Karpas-422 (cell line): ENCODE measurements around the gene ACVR1B. TPM values are rescaled to one million over a fixed set of nuclear protein-coding genes. Genes with fewer than 3 reads are reported as not detected.

Source experiments
- DNase-seq: peaks from one replicate; pipeline ENCODE4 v3.0.0-alpha.2; 2015
- H2AFZ ChIP-seq: fragments of 200-600 bp; sonication (generic); 2 replicates; pipeline ENCODE4 v1.6.1; 2014; ENCODE audit warnings: antibody characterized with exemption, low read length, mixed read lengths
- H3K27ac ChIP-seq: fragments of 200-600 bp; sonication (generic); 2 replicates; pipeline ENCODE4 v1.5.1; 2014; ENCODE audit warnings: mild to moderate bottlenecking, low read length, moderate library complexity
- H3K27me3 ChIP-seq: fragments of 200-600 bp; sonication (generic); 2 replicates; pipeline ENCODE4 v1.6.1; 2014; ENCODE audit warnings: low read length, mixed read lengths
- H3K36me3 ChIP-seq: fragments of 200-600 bp; sonication (generic); 2 replicates; pipeline ENCODE4 v1.6.1; 2014; ENCODE audit warnings: low read length, mixed read lengths; ENCODE audit not compliant: insufficient read depth
- H3K4me1 ChIP-seq: fragments of 200-600 bp; sonication (generic); 2 replicates; pipeline ENCODE4 v1.6.1; 2014; ENCODE audit warnings: mild to moderate bottlenecking, low read length, mixed read lengths
- H3K4me2 ChIP-seq: fragments of 200-600 bp; sonication (generic); 2 replicates; pipeline ENCODE4 v1.6.1; 2014; ENCODE audit warnings: low read length, low read depth, mild to moderate bottlenecking; ENCODE audit not compliant: poor library complexity, severe bottlenecking
- H3K4me3 ChIP-seq: fragments of 200-600 bp; sonication (generic); 2 replicates; pipeline ENCODE4 v1.5.1; 2014; ENCODE audit warnings: mild to moderate bottlenecking, antibody characterized with exemption, low read length, mixed read lengths
- H3K79me2 ChIP-seq: fragments of 200-600 bp; sonication (generic); 2 replicates; pipeline ENCODE4 v1.6.1; 2014; ENCODE audit warnings: mild to moderate bottlenecking, low read length, mixed read lengths
- H3K9ac ChIP-seq: fragments of 200-600 bp; sonication (generic); 2 replicates; pipeline ENCODE4 v1.6.0; 2014; ENCODE audit warnings: low read length
- H3K9me2 ChIP-seq: fragments of 200-600 bp; sonication (generic), shearing (Covaris generic); replicated peaks from 2 replicates; pipeline ENCODE4 v1.6.0; 2014; ENCODE audit warnings: mild to moderate bottlenecking, low read length, moderate library complexity; ENCODE audit not compliant: insufficient read depth
- H3K9me3 ChIP-seq: fragments of 300-700, 200-600 bp; sonication (generic); 2 replicates; pipeline ENCODE4 v1.6.1; 2014; ENCODE audit warnings: low read length, mixed read lengths
- H4K20me1 ChIP-seq: fragments of 200-600 bp; sonication (generic); 2 replicates; pipeline ENCODE4 v1.6.1; 2014; ENCODE audit warnings: mild to moderate bottlenecking, antibody characterized with exemption, low read length, low read depth; ENCODE audit not compliant: insufficient read depth
- total RNA-seq: library from RNA; depleted of rRNA; stranded (reverse); fragments of >200 nt; shearing (Covaris generic); gene quantifications from 2 replicates; pipeline ENCODE4 v1.2.3, GENCODE V29; 2014; ENCODE audit warnings: low replicate concordance

The ACVR1B gene
- total RNA-seq, 1 experiment from 2014 or later = 2.4 TPM

- Histone ChIP-seq H3K9me3 (no peaks in the 10 kb centered on the region), H3K9ac (peak overlapping the region; percentile 54), H3K36me3 (no peaks in the 10 kb centered on the region), H3K4me1 (peaks cover 34% of the 10 kb centered on the region), H3K27me3 (no peaks in the 10 kb centered on the region), H3K9me2 (no peaks in the 10 kb centered on the region), H3K79me2 (no peaks in the 10 kb centered on the region), H4K20me1 (0 out of 2 replicates have a peak, but pooled peaks cover 4% of the 10 kb centered on the region), H3K27ac (no peak overlapping the region), H3K4me2 (peak overlapping the region; percentile 75), H2AFZ (peak overlapping the region; percentile 72; the same call in 1 of the 2 replicates), H3K4me3 (peak overlapping the region; percentile 54; the same call in 1 of the 2 replicates)
- peak; percentile 78 for DNase-seq
Observed at GRCh38 chr12:52036587-52037171, 85.2 kb downstream of the ACVR1B start.

GRCh38 chr12:52037248-52037861 lies 85.9 kb downstream of the ACVR1B start:
- no peak overlapping the region; the same call in 1 of the 2 replicates for H2AFZ ChIP-seq
- H3K4me3 ChIP-seq = peak overlapping the region; percentile 64
- 0 out of 2 replicates have a peak, but pooled peaks cover 4% of the 10 kb centered on the region for H4K20me1 ChIP-seq
- no peaks in the 10 kb centered on the region for H3K36me3 ChIP-seq
- no peak overlapping the region for H3K27ac ChIP-seq
- no peaks in the 10 kb centered on the region for H3K9me2 ChIP-seq
- H3K27me3 ChIP-seq = no peaks in the 10 kb centered on the region
- H3K4me1 ChIP-seq = peaks cover 38% of the 10 kb centered on the region
- H3K9ac ChIP-seq = peak overlapping the region; percentile 61
- no peaks in the 10 kb centered on the region for H3K9me3 ChIP-seq
- no peaks in the 10 kb centered on the region for H3K79me2 ChIP-seq
- DNase-seq = no peak
- peak overlapping the region; percentile 77 for H3K4me2 ChIP-seq

- no peak for DNase-seq
- Histone ChIP-seq H3K36me3 (no peaks in the 10 kb centered on the region), H3K9me3 (no peaks in the 10 kb centered on the region), H3K9me2 (no peaks in the 10 kb centered on the region), H2AFZ (no peak overlapping the region), H4K20me1 (0 out of 2 replicates have a peak, but pooled peaks cover 4% of the 10 kb centered on the region), H3K27ac (no peak overlapping the region), H3K79me2 (no peaks in the 10 kb centered on the region), H3K27me3 (no peaks in the 10 kb centered on the region), H3K9ac (no peak overlapping the region), H3K4me3 (no peak overlapping the region), H3K4me2 (no peak overlapping the region), H3K4me1 (peaks cover 39% of the 10 kb centered on the region)
Observed at GRCh38 chr12:52038447-52038846, 86.9 kb downstream of the ACVR1B start.

- Histone ChIP-seq H3K4me2 (no peak overlapping the region), H4K20me1 (0 out of 2 replicates have a peak, but pooled peaks cover 4% of the 10 kb centered on the region), H2AFZ (no peak overlapping the region), H3K4me1 (peaks cover 36% of the 10 kb centered on the region), H3K79me2 (no peaks in the 10 kb centered on the region), H3K27me3 (no peaks in the 10 kb centered on the region), H3K27ac (no peak overlapping the region), H3K9me2 (no peaks in the 10 kb centered on the region), H3K36me3 (no peaks in the 10 kb centered on the region), H3K4me3 (no peak overlapping the region), H3K9me3 (no peaks in the 10 kb centered on the region), H3K9ac (no peak overlapping the region)
- no peak for DNase-seq
Observed at GRCh38 chr12:52041035-52041434, 89.5 kb downstream of the ACVR1B start.

- Histone ChIP-seq H3K36me3 (no peaks in the 10 kb centered on the region), H3K9me3 (no peaks in the 10 kb centered on the region), H2AFZ (no peak overlapping the region), H4K20me1 (0 out of 2 replicates have a peak, but pooled peaks cover 4% of the 10 kb centered on the region), H3K4me1 (peaks cover 34% of the 10 kb centered on the region), H3K4me2 (peak overlapping the region; percentile 55), H3K27ac (no peak overlapping the region), H3K27me3 (no peaks in the 10 kb centered on the region), H3K4me3 (peak overlapping the region; percentile 51; the same call in 1 of the 2 replicates), H3K9me2 (no peaks in the 10 kb centered on the region), H3K79me2 (no peaks in the 10 kb centered on the region), H3K9ac (peak overlapping the region; percentile 53)
- DNase-seq = peak; percentile 80
Observed at GRCh38 chr12:52041695-52042123, 90.2 kb downstream of the ACVR1B start.

GRCh38 chr12:52042706-52043385 lies 91.3 kb downstream of the ACVR1B start:
- Histone ChIP-seq H3K36me3 (no peaks in the 10 kb centered on the region), H3K9ac (peak overlapping the region; percentile 53), H3K4me3 (peak overlapping the region; percentile 51; the same call in 1 of the 2 replicates), H3K27ac (no peak overlapping the region), H2AFZ (no peak overlapping the region), H3K9me2 (no peaks in the 10 kb centered on the region), H3K79me2 (no peaks in the 10 kb centered on the region), H3K4me2 (peak overlapping the region; percentile 55), H3K4me1 (peaks cover 27% of the 10 kb centered on the region), H3K9me3 (no peaks in the 10 kb centered on the region), H4K20me1 (0 out of 2 replicates have a peak, but pooled peaks cover 4% of the 10 kb centered on the region), H3K27me3 (no peaks in the 10 kb centered on the region)
- DNase-seq = no peak

GRCh38 chr12:52043386-52044212 lies 92.1 kb downstream of the ACVR1B start:
- Histone ChIP-seq H3K4me3 (no peak overlapping the region; the same call in 1 of the 2 replicates), H3K9me2 (no peaks in the 10 kb centered on the region), H3K4me2 (peak overlapping the region; percentile 55), H3K27me3 (no peaks in the 10 kb centered on the region), H4K20me1 (0 out of 2 replicates have a peak, but pooled peaks cover 4% of the 10 kb centered on the region), H3K4me1 (peaks cover 27% of the 10 kb centered on the region), H2AFZ (no peak overlapping the region), H3K27ac (no peak overlapping the region), H3K9ac (no peak overlapping the region), H3K36me3 (no peaks in the 10 kb centered on the region), H3K79me2 (no peaks in the 10 kb centered on the region), H3K9me3 (no peaks in the 10 kb centered on the region)
- no peak for DNase-seq
